Smooth muscle cell of the umbilical artery (primary cell): ENCODE data around the gene NBPF12. TPM values are rescaled to one million over a fixed set of nuclear protein-coding genes. Genes with fewer than 3 reads are reported as not detected.

Source experiments
- total RNA-seq: library from RNA; depleted of rRNA; stranded (reverse); fragments of >200 nt; gene quantifications from 2 replicates; pipeline ENCODE4 v1.2.3, GENCODE V29; 2014

The NBPF12 gene, protein sequence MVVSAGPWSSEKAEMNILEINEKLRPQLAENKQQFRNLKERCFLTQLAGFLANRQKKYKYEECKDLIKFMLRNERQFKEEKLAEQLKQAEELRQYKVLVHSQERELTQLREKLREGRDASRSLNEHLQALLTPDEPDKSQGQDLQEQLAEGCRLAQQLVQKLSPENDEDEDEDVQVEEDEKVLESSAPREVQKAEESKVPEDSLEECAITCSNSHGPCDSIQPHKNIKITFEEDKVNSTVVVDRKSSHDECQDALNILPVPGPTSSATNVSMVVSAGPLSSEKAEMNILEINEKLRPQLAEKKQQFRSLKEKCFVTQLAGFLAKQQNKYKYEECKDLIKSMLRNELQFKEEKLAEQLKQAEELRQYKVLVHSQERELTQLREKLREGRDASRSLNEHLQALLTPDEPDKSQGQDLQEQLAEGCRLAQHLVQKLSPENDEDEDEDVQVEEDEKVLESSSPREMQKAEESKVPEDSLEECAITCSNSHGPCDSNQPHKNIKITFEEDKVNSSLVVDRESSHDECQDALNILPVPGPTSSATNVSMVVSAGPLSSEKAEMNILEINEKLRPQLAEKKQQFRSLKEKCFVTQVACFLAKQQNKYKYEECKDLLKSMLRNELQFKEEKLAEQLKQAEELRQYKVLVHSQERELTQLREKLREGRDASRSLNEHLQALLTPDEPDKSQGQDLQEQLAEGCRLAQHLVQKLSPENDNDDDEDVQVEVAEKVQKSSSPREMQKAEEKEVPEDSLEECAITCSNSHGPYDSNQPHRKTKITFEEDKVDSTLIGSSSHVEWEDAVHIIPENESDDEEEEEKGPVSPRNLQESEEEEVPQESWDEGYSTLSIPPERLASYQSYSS (N-terminal part only)
- 7.1 and 8.5 TPM in 2 replicates for total RNA-seq

DNA sequence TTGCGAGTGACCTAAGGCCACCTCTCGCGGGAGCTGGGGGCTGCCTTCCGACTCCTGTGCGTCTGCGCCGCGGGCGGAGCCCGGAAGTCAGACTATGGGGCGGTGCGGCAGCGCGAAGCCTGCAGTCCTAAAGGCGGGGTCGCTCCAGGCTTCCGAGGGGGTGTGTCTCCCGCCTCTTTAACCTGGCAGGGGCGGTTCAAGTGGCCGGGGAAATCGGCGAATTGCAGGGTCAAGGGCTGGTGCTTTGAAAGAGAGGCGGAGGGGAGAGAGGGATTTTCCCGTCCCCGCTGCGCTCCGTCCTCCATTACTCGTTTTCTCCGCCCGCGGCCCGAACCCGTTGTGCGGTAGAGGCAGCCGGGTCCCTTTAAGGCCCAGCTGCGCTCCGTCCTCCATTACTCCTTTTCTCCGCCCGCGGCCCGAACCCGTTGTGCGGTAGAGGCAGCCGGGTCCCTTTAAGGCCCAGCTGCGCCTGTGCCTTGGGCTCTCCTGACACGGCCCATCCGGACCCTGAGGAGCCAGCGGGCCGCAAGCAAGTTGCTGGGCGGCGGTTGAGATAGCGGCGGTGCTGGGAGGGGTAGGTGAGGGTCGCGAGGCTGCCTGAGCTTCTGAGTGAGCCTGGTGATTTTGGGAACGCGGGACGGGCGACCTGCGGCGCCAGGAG is at the start of gene NBPF12:
NBPF12 (plus strand) TSS at position 83 of the 661 bp plus-strand sequence. CDS start 21,820 bp downstream, outside the sequence.

Other genes with a start within 250 kb of the NBPF12 start
- gene PRKAB2, start 234.1 kb downstream of the NBPF12 start, total RNA-seq = 16.0 and 22.4 TPM in 2 replicates